Stimulated activated CD4-positive, alpha-beta T cell treated with anti-CD3 and anti-CD28 coated beads, Interleukin-15, amount 100 ng/mL, for 24 hours (primary cell): ENCODE results near the gene ARHGEF39.
A peak's percentile ranks its signal among the peaks of the same experiment; 100 is the strongest.
"Not testable (repeated sequence)": the region's sequence is repeated elsewhere in the genome, so short reads cannot be mapped to it uniquely, and the experiment has no call there.

ENCODE experiments used
- DNase-seq: peaks from one replicate; pipeline ENCODE4 v3.0.0-alpha.2; 2020

ARHGEF39 gene

GRCh38 chr9:35649431-35650340 is 15.3 kb downstream of the ARHGEF39 start:
- peak; percentile 64 for DNase-seq

DNA sequence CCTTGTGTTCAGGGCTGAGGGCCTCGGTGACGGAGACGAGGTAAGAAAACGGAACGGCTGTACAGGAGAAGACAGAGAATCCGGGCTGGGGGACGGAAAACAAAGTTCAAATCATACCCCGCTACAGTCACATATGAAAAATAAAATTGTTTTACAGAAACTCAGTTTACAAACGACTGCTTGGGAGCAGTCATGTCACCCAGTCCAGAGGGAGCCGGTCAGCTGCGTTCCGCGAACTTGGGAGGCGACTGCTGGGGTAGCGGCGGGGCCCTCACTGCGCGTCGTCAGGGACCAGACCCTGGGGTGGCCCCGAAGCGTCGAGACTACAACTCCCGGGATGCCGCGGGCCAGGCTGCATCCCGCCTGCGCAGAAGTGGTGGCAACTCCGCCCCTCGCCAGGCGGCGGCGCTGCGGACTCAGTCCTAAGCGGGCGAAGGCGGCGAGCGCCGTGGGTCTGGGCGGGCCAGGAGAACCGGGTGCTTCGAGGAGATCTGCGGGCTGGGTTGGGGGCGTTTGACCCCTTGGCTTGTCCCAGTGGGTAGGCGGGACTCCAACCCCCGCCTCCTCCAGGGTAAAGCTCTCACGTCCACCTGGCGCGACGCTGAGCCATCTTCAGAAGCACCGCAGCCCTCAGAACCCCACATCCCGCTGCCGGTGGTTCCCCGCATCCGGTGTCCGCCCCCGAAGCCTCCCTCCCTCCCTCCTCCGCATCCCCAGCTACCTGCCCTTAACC is 18.3 kb downstream of the ARHGEF39 start:
- DNase-seq: peak; percentile 94

DNA sequence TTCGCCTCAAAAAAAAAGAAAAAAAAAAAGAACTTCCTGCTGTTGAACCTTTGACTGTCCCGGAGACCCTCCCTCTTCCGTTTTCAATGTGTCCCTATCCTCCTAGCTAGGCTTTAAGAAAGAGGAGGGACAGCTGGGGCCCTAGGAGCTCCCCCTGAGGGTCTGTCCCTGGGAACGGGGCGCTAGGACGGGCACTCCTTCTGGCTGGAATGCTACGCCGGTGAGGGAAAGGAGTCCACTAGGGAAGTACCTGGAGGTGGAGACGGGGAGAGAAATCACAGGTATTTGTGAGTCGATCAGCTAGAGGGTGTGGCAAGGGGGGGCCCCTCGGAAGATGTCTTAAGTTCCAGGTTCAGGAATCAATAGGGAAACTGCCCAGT is 18.9 kb downstream of the ARHGEF39 start:
- no peak for DNase-seq

GRCh38 chr9:35645736-35646135 is 19.3 kb downstream of the ARHGEF39 start:
- DNase-seq: not testable (repeated sequence)

- no peak for DNase-seq
Observed at GRCh38 chr9:35643046-35643445, 21.9 kb downstream of the ARHGEF39 start.

- DNase-seq: not testable (repeated sequence)
Observed at GRCh38 chr9:35641478-35641877, 23.5 kb downstream of the ARHGEF39 start.

DNA sequence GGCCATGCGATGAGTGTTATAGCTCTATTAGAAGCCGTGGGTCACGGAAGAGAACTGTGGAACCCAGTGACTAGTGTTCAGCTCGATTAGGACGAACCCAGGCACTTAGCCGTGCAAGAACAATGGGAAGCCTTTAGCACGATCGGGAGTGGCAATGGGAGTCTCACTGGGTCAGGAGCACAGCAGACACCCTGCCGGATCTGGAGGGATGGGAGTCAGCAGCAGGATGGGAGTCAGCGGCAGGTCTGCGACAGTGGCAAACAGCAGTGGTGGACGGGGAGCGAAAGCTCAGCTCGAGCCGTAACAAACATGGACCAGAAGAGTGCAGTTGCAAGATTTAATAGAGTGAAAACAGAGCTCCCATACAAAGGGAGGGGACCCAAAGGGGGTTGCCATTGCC is 24.6 kb downstream of the ARHGEF39 start:
- not testable (repeated sequence) for DNase-seq

GRCh38 chr9:35639631-35640030 is 25.4 kb downstream of the ARHGEF39 start:
- no peak for DNase-seq

DNA sequence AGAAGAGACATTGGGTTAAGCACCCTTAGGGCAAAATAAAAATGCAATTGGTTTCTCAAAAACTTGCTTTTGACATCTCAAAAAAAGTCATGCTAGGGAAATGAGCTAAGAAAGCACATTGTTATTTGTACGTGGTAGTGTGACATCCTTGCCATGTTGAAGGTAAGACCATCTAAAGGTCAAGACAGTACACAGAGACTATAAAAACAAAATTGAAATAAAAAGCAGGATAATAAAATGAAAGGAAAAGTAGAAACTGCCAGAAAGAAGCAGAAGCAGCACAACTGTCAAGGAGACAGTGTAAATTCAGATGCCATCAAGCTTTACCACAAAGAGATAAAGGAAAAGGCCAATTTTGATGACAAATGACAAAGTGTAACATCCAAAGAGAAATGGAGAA is 25.8 kb downstream of the ARHGEF39 start:
- DNase-seq: not testable (repeated sequence)

DNA sequence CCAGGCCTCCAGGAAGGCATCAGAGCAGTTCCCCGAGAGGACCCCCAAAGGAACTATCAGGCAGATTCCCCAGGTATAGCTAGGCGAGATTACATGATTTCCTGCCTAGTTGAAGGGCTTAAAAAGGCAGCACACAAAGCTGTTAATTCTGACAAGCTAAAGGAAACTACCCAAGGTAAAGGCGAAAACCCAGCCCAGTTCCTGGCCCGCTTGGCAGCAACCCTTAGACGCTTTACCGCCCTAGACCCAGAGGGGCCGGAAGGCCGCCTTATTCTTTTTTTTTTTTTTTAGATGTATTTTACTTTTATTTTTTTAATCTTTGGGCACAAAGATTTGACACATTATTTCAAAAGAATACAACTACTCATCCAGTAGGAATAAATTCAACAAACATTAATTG is 26.2 kb downstream of the ARHGEF39 start:
- DNase-seq: peak; percentile 20

DNA sequence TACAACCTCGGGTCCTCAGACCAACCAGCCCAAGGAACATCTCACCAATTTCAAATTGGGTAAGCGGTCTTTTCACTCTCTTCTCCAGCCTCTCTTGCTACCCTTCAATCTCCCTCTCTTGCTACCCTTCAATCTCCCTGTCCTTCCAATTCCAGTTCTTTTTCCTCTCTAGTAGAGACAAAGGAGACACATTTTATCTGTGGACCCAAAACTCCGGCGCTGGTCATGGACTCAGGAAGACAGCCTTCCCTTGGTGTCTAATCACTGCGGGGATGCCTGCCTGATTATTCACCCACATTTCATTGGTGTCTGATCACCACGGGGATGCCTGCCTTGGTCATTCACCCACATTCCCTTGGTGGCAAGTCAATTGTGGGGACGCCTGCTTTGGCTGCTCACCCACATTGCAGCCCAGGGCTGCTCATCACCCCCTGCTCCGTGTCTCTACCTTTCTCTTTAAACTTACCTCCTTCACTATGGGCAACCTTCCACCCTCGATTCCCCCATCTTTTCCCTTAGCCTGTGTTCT is 27.5 kb downstream of the ARHGEF39 start:
- DNase-seq: not testable (repeated sequence)

DNA sequence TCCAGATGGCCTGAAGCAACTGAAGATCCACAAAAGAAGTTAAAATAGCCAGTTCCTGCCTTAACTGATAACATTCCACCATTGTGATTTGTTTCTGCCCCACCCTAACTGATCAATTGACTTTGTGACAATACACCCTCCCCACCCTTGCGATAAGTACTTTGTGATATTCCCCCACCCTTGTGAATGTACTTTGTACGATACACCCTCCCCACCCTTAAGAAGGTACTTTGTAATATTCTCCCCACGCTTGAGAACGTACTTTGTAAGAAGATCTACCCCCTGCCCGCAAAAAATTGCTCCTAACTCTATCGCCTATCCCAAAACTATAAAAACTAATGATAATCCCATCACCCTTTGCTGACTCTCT is 28.1 kb downstream of the ARHGEF39 start:
- DNase-seq: not testable (repeated sequence)

DNA sequence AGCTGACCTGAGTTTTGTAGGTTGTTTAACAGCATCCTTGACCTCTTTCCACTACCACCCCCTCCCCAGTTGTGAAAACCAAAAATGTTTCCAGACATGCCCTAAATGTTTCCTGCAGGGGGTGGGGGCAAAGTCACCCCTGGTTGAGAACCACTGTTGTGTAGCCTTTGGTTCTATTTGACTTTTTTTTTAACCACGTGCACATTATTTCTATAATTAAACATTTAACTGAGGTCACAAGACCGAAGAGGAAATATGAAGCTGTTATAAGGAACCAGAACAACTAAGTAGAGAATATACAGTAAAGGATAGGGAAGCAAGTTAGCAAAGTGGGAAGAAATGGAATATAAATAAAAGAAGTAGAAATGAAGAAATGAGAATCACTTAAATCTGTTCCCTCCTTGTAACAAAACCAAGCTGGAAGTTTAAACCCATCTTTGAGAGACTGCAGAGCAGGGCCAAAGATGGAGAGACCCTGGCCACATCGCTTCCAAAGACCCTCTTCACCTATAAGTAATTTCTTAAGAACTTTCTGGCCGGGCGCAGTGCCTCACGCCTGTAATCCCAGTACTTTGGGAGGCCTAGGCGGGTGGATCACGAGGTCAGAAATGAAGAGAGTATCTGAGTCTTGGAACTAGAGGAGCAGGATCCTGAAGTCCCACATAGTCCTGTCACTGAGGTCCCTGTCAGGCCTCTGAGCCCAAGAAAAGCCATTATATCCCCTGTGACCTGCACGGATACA is 28.7 kb downstream of the ARHGEF39 start:
- no peak for DNase-seq

- no peak for DNase-seq
Observed at GRCh38 chr9:35635730-35636129, 29.3 kb downstream of the ARHGEF39 start.

DNA sequence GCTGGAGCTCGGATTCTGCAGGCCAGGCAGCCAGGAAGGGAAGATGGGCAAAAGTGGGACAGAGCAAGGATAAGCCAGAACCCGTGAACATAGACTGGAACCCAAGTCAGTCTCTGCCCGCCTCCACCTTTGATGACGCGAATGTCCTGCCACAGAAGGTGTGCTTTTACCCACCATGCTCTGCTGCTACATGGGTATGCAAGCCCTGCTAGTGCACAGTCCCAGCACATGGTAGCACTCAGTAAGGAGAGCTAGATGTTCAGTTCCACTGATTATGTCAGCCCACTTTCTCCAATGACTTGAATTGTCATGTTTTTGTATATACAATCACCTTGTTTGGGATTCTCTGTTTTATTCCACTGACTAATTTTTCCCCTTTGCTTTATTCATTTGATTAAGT is 35.4 kb downstream of the ARHGEF39 start:
- DNase-seq: no peak

- DNase-seq: no peak
Observed at GRCh38 chr9:35628389-35628991, 36.5 kb downstream of the ARHGEF39 start.

- no peak for DNase-seq
Observed at GRCh38 chr9:35627575-35627974, 37.4 kb downstream of the ARHGEF39 start.

DNA sequence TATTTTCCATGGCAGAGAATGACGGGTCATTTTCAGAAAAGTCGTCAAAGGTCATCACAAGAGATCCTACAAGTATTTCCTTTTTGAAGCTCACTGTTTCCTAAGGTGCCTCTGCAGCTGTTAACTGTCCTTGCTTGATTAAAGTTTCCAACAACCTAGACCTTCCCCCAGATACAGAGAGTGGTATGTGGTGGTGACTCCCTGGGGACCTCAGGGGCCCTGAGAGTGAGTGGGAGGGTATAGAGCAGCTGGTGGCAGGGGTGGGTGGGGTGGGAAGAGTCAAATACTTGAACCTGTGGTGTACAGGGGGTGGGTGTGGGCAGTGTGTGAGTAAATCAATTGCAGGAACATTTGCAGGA is 45.2 kb downstream of the ARHGEF39 start:
- peak; percentile 47 for DNase-seq

DNA sequence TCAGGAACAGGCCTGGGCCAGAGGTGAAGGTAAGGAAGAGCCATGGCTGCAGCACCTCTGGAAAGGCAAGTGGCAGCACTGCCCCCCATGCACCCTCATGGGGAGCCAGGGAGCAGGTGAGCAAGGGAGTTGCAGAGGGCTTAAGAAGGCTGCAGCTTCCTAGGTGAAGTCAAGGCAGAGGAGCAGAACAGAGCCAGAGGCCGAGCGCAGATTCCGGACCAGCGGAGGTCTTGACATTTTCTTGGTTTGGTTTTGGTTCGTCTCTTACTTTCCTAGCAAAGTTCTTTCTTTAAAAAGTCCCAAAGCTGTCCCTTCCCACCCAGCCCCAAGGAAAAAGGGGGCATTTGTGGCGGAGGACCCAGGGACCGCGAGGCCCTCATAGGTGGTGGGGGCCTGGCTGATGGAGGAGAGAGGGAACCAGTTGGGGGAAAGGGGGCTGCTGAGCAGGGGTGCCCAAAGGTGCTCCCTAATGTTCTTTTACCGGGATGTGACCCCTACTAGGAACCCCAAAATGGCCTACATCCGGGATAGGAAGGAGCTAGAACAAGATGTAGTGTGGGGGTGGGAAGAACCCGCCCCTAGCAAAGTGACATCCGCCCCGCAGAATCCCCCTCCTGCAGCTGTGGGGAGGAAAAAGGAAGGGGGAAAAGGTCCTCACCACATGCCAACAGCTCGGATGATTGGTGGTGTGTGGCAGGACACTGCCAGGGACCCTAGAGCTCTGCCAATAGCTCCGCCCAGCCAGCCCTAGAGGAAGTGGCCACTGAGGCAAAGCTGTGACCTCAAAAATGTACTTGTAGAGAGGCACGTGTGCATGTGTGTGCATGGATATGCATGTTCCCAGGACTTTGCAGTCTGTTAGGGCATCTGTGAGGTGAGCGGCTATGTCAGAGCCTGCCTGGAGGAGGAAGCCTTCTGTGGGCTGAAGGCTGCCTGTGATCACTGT is 45.9 kb downstream of the ARHGEF39 start:
- peak; percentile 56 for DNase-seq

DNA sequence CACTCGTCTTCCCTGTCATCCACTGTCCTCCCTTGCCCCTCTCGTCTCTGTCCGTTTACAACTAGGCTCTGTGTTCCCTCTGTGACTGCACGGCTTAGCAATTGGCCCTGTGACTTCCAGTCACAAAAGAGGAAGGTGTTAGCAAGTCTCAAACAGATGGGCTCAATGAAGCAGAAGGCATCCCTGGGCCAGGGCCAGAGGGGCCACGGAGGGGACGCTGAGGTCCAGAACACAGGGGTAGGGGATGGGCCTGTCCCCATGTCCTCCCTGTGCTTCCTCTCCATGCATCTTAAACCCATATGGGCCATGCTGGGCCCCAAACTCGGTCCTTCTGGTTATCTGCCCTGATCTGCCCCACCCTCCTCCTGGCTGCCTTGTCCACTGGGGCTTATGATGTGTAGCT is 46.7 kb downstream of the ARHGEF39 start, which contains the start of gene CD72:
TSS of gene CD72 (minus strand) at position 89 of the 403 bp plus-strand sequence. CDS start 110 bp downstream, outside the sequence.
- no peak for DNase-seq

DNA sequence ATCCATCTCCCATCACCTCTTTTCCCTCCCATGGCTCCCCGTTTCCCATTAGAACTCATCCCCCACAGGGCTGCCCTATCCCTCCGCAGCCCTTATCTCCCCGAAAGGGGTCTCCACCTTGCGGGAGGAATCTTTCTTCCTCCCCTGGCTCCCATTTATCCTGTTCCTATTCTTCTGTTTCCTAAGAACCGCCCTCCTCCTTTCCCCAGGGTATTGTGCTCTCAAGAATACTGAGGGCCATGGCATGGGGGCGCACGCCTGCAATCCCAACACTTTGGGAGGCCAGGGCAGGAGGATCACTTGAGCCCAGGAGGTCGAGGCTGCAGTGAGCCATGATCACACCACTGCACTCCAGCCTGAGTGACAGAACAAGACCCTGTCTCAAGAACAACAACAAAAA is 47.4 kb downstream of the ARHGEF39 start:
- DNase-seq: no peak
